Karpas-422 (cell line): Measurements from ENCODE around the gene G0S2. TPM values are rescaled to one million over a fixed set of nuclear protein-coding genes. Genes with fewer than 3 reads are reported as not detected.

Source experiments
- DNase-seq: peaks from one replicate; pipeline ENCODE4 v3.0.0-alpha.2; 2015
- H2AFZ ChIP-seq: fragments of 200-600 bp; sonication (generic); 2 replicates; pipeline ENCODE4 v1.6.1; 2014; ENCODE audit warnings: antibody characterized with exemption, low read length, mixed read lengths
- H3K27ac ChIP-seq: fragments of 200-600 bp; sonication (generic); 2 replicates; pipeline ENCODE4 v1.5.1; 2014; ENCODE audit warnings: mild to moderate bottlenecking, low read length, moderate library complexity
- H3K27me3 ChIP-seq: fragments of 200-600 bp; sonication (generic); 2 replicates; pipeline ENCODE4 v1.6.1; 2014; ENCODE audit warnings: low read length, mixed read lengths
- H3K36me3 ChIP-seq: fragments of 200-600 bp; sonication (generic); 2 replicates; pipeline ENCODE4 v1.6.1; 2014; ENCODE audit warnings: low read length, mixed read lengths; ENCODE audit not compliant: insufficient read depth
- H3K4me1 ChIP-seq: fragments of 200-600 bp; sonication (generic); 2 replicates; pipeline ENCODE4 v1.6.1; 2014; ENCODE audit warnings: mild to moderate bottlenecking, low read length, mixed read lengths
- H3K4me2 ChIP-seq: fragments of 200-600 bp; sonication (generic); 2 replicates; pipeline ENCODE4 v1.6.1; 2014; ENCODE audit warnings: low read length, low read depth, mild to moderate bottlenecking; ENCODE audit not compliant: poor library complexity, severe bottlenecking
- H3K4me3 ChIP-seq: fragments of 200-600 bp; sonication (generic); 2 replicates; pipeline ENCODE4 v1.5.1; 2014; ENCODE audit warnings: mild to moderate bottlenecking, antibody characterized with exemption, low read length, mixed read lengths
- H3K79me2 ChIP-seq: fragments of 200-600 bp; sonication (generic); 2 replicates; pipeline ENCODE4 v1.6.1; 2014; ENCODE audit warnings: mild to moderate bottlenecking, low read length, mixed read lengths
- H3K9ac ChIP-seq: fragments of 200-600 bp; sonication (generic); 2 replicates; pipeline ENCODE4 v1.6.0; 2014; ENCODE audit warnings: low read length
- H3K9me2 ChIP-seq: fragments of 200-600 bp; sonication (generic), shearing (Covaris generic); replicated peaks from 2 replicates; pipeline ENCODE4 v1.6.0; 2014; ENCODE audit warnings: mild to moderate bottlenecking, low read length, moderate library complexity; ENCODE audit not compliant: insufficient read depth
- H3K9me3 ChIP-seq: fragments of 300-700, 200-600 bp; sonication (generic); 2 replicates; pipeline ENCODE4 v1.6.1; 2014; ENCODE audit warnings: low read length, mixed read lengths
- H4K20me1 ChIP-seq: fragments of 200-600 bp; sonication (generic); 2 replicates; pipeline ENCODE4 v1.6.1; 2014; ENCODE audit warnings: mild to moderate bottlenecking, antibody characterized with exemption, low read length, low read depth; ENCODE audit not compliant: insufficient read depth
- total RNA-seq: library from RNA; depleted of rRNA; stranded (reverse); fragments of >200 nt; shearing (Covaris generic); gene quantifications from 2 replicates; pipeline ENCODE4 v1.2.3, GENCODE V29; 2014; ENCODE audit warnings: low replicate concordance

Gene G0S2
- total RNA-seq, 1 experiment from 2014 or later: 6.9 TPM

DNA sequence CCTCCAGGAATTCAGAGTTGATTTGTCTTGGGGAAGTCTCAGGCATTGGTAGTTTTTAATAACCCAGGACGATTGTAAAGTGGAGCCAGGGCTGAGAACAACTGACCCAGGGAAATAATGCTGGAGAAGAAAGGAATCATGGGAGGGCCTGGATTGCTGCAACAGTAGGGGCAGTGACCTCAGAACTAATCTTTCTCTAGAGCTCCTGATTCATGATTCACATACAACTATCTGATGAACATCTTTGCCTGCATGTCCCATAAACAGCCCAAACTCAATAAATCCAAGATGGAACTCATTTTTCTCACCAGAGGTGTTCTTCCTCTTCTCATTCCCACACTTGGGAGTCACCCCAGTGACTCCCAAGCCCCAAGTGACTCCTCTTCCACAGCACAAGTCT, 8.1 kb upstream of the G0S2 start:
- no peaks in the 10 kb centered on the region for H3K4me1 ChIP-seq
- no peaks in the 10 kb centered on the region for H3K36me3 ChIP-seq

DNA sequence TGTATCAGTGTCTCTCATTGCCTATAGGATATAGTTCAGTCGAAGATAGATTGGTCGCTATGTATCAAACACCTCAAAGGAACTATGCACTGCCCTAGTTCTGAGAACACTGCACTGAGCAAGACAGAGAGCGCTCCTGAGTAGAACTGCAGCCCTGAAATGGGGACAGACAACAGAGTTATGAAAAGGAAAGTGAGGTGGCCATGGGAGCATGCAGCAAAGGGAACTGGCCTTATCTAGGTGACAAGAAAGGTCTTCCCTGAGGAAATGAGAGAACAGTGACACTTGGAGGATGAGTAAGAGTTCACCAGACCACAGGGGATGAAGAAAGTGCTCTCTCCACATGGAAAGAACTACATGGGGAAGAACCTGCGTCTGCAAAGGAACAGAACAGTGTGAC, 7.5 kb upstream of the G0S2 start:
- no peaks in the 10 kb centered on the region for H3K36me3 ChIP-seq

More for the DNA sequence above, 8.1 kb upstream of the G0S2 start:
- no peaks in the 10 kb centered on the region for H3K79me2 ChIP-seq
- no peaks in the 10 kb centered on the region for H3K9me2 ChIP-seq
- no peak overlapping the region for H2AFZ ChIP-seq
- H3K27ac ChIP-seq: no peak overlapping the region
- DNase-seq: no peak
- H4K20me1 ChIP-seq: no peaks in the 10 kb centered on the region
- no peak overlapping the region for H3K4me3 ChIP-seq
- H3K9ac ChIP-seq: no peak overlapping the region
- no peaks in the 10 kb centered on the region for H3K27me3 ChIP-seq
- no peak overlapping the region for H3K4me2 ChIP-seq
- H3K9me3 ChIP-seq: no peaks in the 10 kb centered on the region

DNA sequence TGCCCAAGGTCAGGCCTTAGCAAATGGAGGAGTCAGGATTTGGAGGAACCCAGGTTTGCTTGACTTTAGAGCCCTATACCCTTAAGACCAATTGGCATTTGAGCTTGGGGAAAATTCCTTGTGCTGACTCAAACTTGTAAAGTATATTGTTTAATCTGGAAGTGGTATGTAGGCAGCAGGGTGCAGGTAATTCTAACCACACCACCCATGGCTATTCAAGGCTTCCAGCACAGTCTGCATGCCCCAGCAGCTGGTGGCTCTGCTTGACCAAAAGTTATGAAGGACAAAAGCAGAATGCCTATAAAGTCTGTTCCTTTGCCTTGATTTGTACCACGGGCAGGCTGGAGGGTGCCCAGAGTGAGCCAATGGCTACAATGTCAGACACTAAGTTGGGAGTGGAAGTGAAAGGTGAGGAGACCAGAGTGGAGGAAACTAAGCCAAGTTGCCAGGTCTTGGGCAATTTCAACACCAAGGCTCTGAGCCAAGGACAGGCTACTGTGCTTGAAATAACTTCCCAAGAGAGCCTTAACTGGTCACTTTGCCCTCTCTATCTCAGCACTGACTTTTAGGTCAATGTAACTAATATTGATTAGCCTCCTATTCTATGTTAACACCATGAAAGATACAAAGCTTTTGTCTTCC, 4.7 kb upstream of the G0S2 start:
- H3K79me2 ChIP-seq: no peaks in the 10 kb centered on the region
- peaks cover 3% of the 10 kb centered on the region; the same call in 1 of the 2 replicates for H3K4me1 ChIP-seq
- DNase-seq: no peak
- no peaks in the 10 kb centered on the region for H3K9me2 ChIP-seq
- no peak overlapping the region for H2AFZ ChIP-seq
- H3K9ac ChIP-seq: no peak overlapping the region
- no peak overlapping the region for H3K27ac ChIP-seq
- H3K9me3 ChIP-seq: no peaks in the 10 kb centered on the region
- no peak overlapping the region for H3K4me2 ChIP-seq
- no peaks in the 10 kb centered on the region for H3K27me3 ChIP-seq
- no peak overlapping the region for H3K4me3 ChIP-seq
- H3K36me3 ChIP-seq: no peaks in the 10 kb centered on the region
- H4K20me1 ChIP-seq: no peaks in the 10 kb centered on the region

More for the DNA sequence above, 7.5 kb upstream of the G0S2 start:
- Histone ChIP-seq H3K4me3 (no peak overlapping the region), H2AFZ (no peak overlapping the region), H3K4me2 (no peak overlapping the region), H4K20me1 (no peaks in the 10 kb centered on the region), H3K27ac (no peak overlapping the region), H3K4me1 (no peaks in the 10 kb centered on the region), H3K79me2 (no peaks in the 10 kb centered on the region), H3K9me2 (no peaks in the 10 kb centered on the region), H3K27me3 (no peaks in the 10 kb centered on the region), H3K9me3 (no peaks in the 10 kb centered on the region), H3K9ac (no peak overlapping the region)
- no peak for DNase-seq

DNA sequence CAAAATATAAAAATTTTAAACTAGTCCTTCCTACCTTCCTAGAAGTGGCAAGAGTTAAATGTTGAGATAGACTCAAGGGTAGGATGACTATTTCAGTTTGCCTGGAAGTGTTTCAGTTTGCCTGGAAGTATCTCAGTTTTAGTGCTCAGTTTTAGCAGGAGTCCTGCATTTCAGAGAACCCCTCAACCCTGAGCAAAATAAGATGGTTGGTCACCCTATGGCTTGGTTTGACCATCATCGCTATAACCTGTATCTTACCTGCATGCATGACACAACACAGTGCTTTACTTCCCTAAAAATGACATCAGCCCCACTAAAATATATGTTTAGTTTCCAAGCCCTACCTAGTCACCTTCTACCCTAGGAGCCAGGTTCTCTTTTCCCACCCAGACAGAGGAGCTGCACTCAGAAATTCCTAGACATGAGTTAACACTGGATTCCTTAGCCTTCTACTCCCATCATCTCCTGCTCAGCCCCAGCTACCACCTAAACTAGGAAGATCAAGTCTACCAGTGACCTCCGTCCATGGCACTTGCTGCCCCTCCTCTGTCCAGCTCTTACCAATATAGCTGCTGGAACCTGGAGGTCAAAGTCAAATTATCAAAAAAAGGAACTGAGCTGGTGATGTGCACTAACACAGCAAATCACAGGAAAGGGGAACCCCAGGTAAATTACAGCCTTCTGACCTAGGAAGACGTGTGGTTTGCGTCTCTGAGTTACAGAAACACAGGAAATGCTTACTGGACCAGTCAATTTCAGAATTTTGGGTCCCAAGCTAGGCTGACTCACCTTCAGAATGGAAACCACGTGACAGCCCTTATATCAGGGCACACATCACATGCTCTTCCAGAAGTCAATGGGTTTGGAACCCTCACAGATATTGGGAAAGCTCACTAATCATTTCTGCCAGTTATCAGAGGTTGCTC, 2.2 kb upstream of the G0S2 start:
- Histone ChIP-seq H3K27ac (no peak overlapping the region), H3K9me2 (no peaks in the 10 kb centered on the region), H3K79me2 (no peaks in the 10 kb centered on the region), H3K27me3 (no peaks in the 10 kb centered on the region), H4K20me1 (no peaks in the 10 kb centered on the region), H3K9me3 (no peaks in the 10 kb centered on the region), H3K36me3 (no peaks in the 10 kb centered on the region), H3K4me2 (no peak overlapping the region), H3K4me1 (peaks cover 3% of the 10 kb centered on the region; the same call in 1 of the 2 replicates), H3K4me3 (no peak overlapping the region), H2AFZ (no peak overlapping the region), H3K9ac (no peak overlapping the region)
- DNase-seq: no peak

DNA sequence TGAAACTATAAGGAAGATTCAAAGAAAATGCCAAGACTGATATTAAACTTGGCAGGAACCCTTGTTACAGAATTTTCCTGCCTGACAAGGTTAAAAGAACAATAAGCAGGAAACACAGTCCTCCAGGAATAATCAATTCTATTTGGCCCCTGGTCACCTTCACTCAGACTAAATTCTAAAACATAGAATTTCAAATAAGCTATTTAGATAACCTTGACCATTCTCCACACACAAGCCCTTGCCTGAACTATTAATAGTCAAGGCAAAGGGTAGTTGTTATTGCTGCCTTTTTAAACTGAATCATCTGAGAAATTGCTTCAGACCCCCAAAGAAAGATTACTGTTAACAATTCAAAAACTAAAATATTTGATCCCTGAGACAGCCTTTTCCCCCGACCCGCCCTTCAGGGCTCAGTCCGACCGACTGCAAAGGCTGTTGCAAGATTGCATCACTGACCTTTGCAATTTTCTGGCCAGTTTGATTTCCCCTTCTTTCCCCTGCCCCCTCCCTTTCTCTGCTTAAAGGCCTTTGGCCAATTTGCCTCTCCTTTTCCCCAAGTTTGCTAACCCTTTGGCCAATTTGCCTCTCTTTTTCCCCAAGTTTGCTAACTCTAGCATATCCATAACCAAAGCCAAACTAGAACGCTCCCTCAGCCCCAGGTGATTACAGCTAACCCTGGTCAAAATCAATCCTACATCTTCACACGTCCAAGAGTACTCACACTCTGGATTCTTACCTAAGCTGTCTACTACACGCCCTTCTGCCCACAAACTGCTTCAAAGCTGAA, 1.4 kb upstream of the G0S2 start:
- DNase-seq: no peak
- Histone ChIP-seq H3K9ac (no peak overlapping the region), H3K9me2 (no peaks in the 10 kb centered on the region), H3K79me2 (no peaks in the 10 kb centered on the region), H3K36me3 (no peaks in the 10 kb centered on the region), H3K27me3 (no peaks in the 10 kb centered on the region), H3K4me1 (peaks cover 3% of the 10 kb centered on the region; the same call in 1 of the 2 replicates), H3K9me3 (no peaks in the 10 kb centered on the region), H4K20me1 (no peaks in the 10 kb centered on the region), H3K4me3 (no peak overlapping the region), H2AFZ (no peak overlapping the region), H3K27ac (no peak overlapping the region), H3K4me2 (no peak overlapping the region)

DNA sequence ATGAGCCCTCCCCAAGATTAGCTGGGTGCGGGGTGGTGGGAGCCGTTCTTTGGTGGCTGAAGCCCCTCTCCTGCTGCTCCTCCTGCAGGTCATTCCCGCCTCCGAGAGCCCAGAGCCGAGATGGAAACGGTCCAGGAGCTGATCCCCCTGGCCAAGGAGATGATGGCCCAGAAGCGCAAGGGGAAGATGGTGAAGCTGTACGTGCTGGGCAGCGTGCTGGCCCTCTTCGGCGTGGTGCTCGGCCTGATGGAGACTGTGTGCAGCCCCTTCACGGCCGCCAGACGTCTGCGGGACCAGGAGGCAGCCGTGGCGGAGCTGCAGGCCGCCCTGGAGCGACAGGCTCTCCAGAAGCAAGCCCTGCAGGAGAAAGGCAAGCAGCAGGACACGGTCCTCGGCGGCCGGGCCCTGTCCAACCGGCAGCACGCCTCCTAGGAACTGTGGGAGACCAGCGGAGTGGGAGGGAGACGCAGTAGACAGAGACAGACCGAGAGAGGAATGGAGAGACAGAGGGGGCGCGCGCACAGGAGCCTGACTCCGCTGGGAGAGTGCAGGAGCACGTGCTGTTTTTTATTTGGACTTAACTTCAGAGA, 448 bp downstream of the G0S2 start:
- H3K79me2 ChIP-seq: no peaks in the 10 kb centered on the region
- no peak overlapping the region for H3K9ac ChIP-seq
- H3K4me3 ChIP-seq: no peak overlapping the region
- no peaks in the 10 kb centered on the region for H3K27me3 ChIP-seq
- no peaks in the 10 kb centered on the region for H3K36me3 ChIP-seq
- H4K20me1 ChIP-seq: no peaks in the 10 kb centered on the region
- no peaks in the 10 kb centered on the region for H3K9me2 ChIP-seq
- H2AFZ ChIP-seq: no peak overlapping the region
- no peak overlapping the region for H3K27ac ChIP-seq
- peaks cover 11% of the 10 kb centered on the region for H3K4me1 ChIP-seq
- no peak for DNase-seq
- H3K4me2 ChIP-seq: no peak overlapping the region
- no peaks in the 10 kb centered on the region for H3K9me3 ChIP-seq

DNA sequence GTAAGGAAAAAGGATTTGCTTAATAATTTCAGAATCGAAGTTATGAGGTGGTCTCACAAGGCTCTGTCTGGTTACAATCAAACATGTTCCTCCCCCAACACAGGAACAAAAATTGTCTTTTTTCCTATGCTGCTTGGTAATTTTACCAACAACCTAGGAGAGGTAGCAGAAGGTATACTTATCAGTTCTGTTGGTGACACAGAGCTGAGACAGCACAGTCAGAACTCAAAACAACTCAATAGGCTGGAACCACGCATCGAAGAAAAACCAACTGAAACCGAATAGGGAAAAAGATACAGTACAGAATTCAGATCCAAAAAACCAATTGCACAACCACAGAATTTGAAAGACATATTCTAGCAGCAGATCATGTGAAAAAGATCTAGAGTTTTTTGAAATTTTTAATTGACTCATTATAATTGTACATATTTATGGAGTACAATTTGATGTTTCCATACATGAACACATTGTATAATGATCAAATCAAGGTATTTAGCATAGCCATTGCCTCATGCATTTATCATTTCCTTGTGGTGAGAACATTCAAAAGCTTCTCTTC, 3.8 kb downstream of the G0S2 start:
- no peaks in the 10 kb centered on the region for H3K79me2 ChIP-seq
- H3K4me1 ChIP-seq: peaks cover 19% of the 10 kb centered on the region
- H3K36me3 ChIP-seq: no peaks in the 10 kb centered on the region
- H3K27me3 ChIP-seq: no peaks in the 10 kb centered on the region
- no peak for DNase-seq
- no peak overlapping the region for H3K9ac ChIP-seq
- no peaks in the 10 kb centered on the region for H3K9me3 ChIP-seq
- no peaks in the 10 kb centered on the region for H4K20me1 ChIP-seq
- no peaks in the 10 kb centered on the region for H3K9me2 ChIP-seq
- H3K4me2 ChIP-seq: no peak overlapping the region
- H2AFZ ChIP-seq: no peak overlapping the region
- no peak overlapping the region for H3K27ac ChIP-seq
- no peak overlapping the region for H3K4me3 ChIP-seq
